ENCODE results near the gene PTPRN2.

Gene PTPRN2

DNA sequence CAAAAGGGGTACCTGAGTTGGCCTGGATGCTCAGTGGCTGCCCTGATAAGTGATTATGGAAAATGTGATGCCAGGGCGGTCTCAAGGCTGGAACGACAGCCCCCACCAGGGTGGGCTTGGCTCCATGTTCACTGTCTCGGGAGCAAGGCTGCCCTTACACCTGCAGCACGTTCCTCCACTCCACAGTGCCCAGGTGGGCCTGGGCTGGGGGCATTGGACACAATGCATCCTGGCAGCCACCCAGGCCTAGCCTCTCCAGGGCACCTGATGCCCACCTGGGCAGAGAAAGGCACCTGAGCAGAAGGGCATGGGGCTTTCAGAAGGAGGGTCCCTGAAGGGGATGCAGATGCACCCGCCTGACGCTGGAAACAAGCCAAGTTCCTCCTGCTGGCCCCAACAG lies 702.5 kb downstream of the PTPRN2 start:
- no peak overlapping the region for H3K4me3 ChIP-seq (ENCODE audit: low read length)
- TF ChIP-seq, protein P1, sequence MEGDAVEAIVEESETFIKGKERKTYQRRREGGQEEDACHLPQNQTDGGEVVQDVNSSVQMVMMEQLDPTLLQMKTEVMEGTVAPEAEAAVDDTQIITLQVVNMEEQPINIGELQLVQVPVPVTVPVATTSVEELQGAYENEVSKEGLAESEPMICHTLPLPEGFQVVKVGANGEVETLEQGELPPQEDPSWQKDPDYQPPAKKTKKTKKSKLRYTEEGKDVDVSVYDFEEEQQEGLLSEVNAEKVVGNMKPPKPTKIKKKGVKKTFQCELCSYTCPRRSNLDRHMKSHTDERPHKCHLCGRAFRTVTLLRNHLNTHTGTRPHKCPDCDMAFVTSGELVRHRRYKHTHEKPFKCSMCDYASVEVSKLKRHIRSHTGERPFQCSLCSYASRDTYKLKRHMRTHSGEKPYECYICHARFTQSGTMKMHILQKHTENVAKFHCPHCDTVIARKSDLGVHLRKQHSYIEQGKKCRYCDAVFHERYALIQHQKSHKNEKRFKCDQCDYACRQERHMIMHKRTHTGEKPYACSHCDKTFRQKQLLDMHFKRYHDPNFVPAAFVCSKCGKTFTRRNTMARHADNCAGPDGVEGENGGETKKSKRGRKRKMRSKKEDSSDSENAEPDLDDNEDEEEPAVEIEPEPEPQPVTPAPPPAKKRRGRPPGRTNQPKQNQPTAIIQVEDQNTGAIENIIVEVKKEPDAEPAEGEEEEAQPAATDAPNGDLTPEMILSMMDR (conservative IDR thresholded peaks at IDR 0.05; ENCODE audit: low read length): no peak
- no peak for DNase-seq (ENCODE audit: low read depth)

DNA sequence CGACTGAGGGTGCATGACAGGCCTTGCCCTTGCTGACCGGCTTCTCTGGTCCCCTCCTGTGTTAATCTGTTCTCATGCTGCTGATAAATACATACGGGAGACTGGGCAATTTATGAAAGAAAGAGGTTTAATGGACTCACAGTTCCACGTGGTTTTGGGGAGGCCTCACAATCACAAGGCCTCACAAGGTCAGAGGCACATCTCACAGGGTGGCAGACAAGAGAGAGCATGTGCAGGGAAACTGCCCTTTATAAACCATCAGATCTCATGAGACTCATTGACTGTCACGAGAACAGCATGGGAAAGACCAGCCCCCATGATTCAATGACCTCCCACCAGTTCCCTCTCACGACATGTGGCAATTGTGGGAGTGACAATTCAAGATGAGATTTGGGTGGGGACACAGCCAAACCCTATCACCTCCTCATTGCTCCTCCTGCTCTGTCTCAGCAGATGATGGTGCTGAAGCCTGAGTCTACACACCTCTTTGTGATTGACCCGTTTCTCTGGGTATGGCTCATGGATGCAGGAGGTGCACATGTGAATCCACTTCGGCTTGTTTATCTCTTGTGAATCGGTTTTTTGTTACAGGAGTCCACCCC lies 703.1 kb downstream of the PTPRN2 start:
- TF ChIP-seq, protein P1 (conservative IDR thresholded peaks at IDR 0.05; ENCODE audit: low read length): no peak
- no peak overlapping the region for H3K4me3 ChIP-seq (ENCODE audit: low read length)
- DNase-seq (ENCODE audit: low read depth): no peak

GRCh38 chr7:157881048-157881771 lies 706.4 kb downstream of the PTPRN2 start:
- TF ChIP-seq, protein P1 (conservative IDR thresholded peaks at IDR 0.05; ENCODE audit: low read length): no peak
- no peak overlapping the region for H3K4me3 ChIP-seq (ENCODE audit: low read length)
- DNase-seq (ENCODE audit: low read depth): no peak

DNA sequence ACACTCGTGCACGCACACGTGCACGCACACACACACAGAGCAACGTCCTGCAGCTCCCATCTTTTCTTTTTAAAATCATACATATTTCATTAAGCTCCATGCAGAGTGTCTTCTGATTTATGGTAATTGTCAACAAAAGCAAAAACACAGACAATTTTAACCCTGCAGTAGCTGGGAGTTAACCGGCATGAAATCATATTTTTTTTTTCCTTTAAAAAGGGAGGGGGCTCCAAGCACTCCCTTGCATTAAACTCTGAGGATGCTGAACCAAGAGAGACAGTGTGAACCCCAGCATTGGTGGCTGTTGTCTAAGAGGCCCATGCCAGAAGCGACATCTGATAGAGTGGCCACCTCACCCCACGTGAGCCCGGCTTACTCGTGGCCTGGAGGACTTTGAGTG lies 708.2 kb downstream of the PTPRN2 start:
- TF ChIP-seq, protein P1 (conservative IDR thresholded peaks at IDR 0.05; ENCODE audit: low read length): no peak
- no peak overlapping the region for H3K4me3 ChIP-seq (ENCODE audit: low read length)
- no peak for DNase-seq (ENCODE audit: low read depth)

DNA sequence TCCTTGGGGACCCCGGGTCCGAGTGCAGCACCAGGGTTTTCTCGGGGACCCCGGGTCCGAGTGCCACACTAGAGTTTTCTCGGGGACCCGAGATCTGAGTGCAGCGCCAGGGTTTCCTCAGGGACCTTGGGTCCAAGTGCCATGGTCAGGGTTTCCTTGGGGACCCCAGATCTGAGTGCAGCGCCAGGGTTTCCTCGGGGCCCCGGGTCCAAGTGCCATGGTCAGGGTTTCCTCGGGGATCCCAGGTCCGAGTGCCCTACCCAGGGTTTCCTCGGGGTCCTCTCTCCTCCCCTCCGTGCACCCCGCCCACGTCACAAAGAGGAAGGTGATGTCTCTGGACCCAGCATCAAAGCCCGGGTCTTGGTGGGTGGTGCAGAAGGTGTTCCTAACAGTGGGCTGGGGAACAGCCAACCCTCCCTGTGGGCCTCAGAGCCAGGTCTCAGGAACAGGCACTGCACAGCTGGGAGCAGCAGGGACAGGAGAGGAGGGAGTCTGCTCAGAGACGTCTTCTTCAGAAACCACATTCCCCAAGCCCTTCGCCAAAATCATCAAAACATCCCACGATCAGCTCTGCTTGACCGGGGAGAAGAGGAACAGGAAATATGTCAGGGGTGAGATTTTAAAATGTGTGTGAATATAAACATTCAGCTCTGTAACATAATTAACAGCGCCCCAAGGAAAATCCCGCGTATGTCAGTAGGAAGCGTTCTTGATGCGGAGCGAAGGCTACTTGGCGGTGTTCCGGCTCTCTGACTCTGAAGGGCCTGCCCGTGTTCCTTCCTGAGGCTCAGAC lies 710.1 kb downstream of the PTPRN2 start:
- TF ChIP-seq, protein P1 (conservative IDR thresholded peaks at IDR 0.05; ENCODE audit: low read length): no peak
- H3K4me3 ChIP-seq (ENCODE audit: low read length): no peak overlapping the region

GRCh38 chr7:157876469-157877285 lies 710.9 kb downstream of the PTPRN2 start:
- DNase-seq (ENCODE audit: low read depth): no peak
- H3K4me3 ChIP-seq (ENCODE audit: low read length): no peak overlapping the region
- TF ChIP-seq, protein P1 (conservative IDR thresholded peaks at IDR 0.05; ENCODE audit: low read length): no peak

More for the DNA sequence above, 710.1 kb downstream of the PTPRN2 start:
- no peak for DNase-seq (ENCODE audit: low read depth)

All from AG10803 (cell line).